Epithelial cell of esophagus (primary cell): ENCODE results near the gene BCAN.

Experiments used
- DNase-seq: peaks from one replicate; pipeline ENCODE4 v3.0.0; 2010; ENCODE audit warnings: low read depth
- H3K4me3 ChIP-seq: 2 replicates; pipeline ENCODE4 v1.5.1; 2011; ENCODE audit warnings: mild to moderate bottlenecking, low read length, control low read depth
- TF ChIP-seq, protein P1 (sequence below): IDR thresholded peaks from 2 replicates; pipeline ENCODE4 v1.5.1; 2011; ENCODE audit warnings: low read depth, mild to moderate bottlenecking, low read length, control low read depth, inconsistent platforms; ENCODE audit not compliant: insufficient read depth; ENCODE audit errors: missing control alignments

The BCAN gene

DNA sequence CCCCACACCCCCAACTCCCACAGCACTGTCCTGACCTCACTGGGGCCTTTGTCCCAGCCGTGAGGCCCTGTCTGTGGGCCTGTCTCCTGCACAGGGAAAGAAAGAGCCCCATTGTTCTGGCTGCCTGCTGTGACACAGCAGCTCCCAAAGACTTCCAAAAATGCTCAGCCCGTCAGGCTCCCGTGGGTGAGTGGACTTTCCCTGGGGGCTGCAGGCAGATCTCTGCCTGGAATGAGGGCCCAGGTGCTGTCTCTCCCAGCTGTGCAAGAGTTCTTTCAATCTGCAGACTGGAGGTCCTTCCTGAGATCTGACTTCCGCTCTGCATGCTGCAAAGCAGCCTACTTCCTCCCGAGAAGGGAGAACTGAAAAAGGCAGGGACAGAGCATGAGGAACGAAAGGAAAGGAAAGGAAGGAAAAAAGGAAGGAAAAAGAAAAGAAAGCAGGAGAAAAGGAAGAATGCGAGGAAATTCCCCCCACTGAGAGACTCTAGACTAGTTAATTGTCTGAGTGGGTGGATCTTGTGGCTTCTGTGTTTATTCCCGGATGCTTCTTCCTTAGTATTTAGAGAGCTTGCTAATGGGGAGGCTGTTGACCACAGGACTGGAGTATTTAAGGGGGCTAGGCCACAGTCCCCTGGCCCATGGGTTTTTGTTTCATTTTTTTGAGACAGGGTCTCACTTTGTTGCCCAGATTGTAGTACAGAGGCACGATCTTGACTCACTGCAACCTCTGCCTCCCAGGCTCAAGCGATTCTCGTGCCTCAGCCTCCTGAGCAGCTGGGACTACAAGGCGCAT is 20.3 kb downstream of the BCAN start:
- TF ChIP-seq, protein P1, sequence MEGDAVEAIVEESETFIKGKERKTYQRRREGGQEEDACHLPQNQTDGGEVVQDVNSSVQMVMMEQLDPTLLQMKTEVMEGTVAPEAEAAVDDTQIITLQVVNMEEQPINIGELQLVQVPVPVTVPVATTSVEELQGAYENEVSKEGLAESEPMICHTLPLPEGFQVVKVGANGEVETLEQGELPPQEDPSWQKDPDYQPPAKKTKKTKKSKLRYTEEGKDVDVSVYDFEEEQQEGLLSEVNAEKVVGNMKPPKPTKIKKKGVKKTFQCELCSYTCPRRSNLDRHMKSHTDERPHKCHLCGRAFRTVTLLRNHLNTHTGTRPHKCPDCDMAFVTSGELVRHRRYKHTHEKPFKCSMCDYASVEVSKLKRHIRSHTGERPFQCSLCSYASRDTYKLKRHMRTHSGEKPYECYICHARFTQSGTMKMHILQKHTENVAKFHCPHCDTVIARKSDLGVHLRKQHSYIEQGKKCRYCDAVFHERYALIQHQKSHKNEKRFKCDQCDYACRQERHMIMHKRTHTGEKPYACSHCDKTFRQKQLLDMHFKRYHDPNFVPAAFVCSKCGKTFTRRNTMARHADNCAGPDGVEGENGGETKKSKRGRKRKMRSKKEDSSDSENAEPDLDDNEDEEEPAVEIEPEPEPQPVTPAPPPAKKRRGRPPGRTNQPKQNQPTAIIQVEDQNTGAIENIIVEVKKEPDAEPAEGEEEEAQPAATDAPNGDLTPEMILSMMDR, result no peak
- no peak overlapping the region for H3K4me3 ChIP-seq
- DNase-seq, result no peak

DNA sequence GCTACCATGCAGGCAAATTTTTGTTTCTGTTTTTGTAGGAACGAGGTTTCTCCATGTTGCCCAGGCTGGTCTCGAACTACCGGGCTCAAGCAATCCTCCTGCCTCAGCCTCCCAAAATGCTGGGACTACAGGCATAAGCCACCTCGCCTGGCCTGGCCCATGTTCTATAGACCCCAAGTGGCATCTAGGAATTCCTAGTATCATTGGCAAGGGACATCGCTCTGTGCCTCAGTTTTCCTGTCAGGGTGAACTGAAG is 20.8 kb downstream of the BCAN start:
- no peak overlapping the region for H3K4me3 ChIP-seq
- TF ChIP-seq, protein P1, result no peak
- no peak for DNase-seq

DNA sequence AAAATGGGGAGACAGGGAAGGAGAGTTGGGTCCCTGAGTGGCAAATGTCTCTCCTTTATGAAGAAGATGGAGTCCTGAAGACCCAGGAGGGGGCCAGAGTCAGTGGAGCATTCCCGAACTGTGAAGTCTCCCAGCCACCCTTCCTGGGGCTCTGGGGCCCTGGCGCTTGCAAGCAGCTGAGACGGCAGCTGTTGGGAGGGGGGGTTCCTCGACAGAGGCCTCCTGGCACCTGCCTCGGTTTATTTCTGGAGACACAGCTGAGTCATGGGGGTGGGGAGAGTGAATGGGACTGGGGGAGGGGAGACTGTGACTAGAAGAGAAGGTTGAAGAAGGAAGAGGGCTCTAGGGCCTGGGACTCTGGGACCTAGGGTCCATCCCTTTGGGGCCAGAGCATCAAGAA is 21.3 kb downstream of the BCAN start:
- no peak for DNase-seq
- no peak overlapping the region for H3K4me3 ChIP-seq
- TF ChIP-seq, protein P1, result no peak

DNA sequence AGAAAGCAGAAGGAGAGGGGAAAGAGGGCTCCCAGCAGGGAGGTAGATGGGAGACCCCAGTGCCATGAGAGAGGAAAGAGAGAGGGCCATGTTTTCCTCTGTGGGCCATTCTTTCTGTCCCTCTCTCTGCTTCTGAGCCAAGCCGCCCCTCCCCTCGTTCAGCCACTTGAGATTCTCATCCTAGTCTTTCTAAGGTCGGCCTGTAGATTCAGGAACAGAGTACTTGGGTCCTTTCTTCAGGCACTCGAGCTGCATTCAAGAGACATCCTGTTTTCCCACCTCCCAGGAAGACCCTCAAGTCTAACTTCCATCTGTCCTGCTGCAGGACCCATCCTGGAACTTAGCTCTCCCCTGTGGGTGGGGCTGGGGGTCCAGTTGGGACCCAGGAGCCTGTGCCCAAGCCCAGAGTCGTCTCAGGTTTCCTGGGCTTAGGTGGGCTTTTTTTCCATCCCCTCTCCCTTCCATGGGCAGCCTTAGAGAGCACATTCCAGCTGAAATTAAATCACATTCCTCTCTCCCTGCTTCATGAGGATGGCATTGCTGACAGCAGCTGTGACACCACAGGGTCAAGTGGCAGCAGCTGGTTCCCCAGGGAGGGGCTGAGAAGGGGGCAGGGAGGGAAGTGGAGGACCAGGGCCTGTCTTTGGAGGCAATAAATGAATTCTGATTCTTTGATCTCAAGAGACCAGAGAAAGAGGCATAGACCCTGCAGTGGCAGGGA is 22.3 kb downstream of the BCAN start:
- no peak for DNase-seq
- H3K4me3 ChIP-seq, result no peak overlapping the region
- TF ChIP-seq, protein P1, result no peak

DNA sequence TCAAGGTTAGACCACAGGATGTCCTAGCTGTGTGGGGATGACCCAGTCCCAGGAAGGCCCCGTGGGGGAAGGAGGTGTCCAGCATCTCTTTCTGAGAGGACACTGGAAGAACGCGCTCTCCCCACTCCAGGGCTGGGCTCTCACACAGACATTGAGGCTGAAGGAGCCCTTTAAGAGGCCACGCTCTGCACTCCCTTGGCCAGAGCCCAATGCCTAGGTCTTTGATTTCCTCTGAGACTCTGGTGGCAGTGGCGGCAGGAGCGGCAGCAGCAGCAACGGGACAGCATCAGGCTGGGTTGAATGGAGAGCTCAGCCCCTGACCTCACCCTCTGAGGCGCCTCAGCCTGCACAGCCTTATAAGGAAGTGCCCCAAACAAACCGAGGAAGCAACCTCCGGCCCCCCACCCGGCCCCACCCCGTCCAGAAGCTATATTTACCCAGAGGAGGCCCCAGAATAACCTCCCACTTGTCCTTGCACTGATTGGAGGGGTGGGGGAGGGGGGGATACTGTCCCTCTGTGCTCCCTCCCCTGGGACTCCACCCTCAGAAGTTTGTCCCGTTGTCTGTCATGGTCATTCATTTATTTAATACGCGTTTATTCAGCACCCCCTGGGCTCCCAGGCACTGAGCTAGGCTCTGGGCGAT is 23.0 kb downstream of the BCAN start:
- TF ChIP-seq, protein P1, result no peak
- no peak for DNase-seq
- no peak overlapping the region for H3K4me3 ChIP-seq

DNA sequence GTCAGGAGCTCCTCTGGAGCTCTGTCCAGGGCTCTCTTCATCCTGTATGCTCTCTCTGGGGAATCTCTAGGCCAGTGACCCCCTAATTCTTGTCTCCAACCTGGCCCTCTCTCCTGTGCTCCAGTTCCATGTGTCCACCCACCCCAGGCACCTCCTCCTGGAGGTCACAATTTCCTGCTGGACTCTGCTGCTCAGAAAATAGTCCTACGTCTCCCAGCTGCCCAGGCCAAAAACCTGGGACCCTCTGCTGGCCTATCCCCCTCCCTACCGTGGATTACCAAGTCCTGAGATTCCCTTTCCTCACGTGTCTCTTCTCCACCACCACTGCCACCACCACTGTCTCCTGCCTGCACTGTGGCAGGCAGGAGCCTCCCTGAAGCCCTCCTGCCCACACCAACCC is 23.6 kb downstream of the BCAN start:
- H3K4me3 ChIP-seq, result no peak overlapping the region
- TF ChIP-seq, protein P1, result no peak
- no peak for DNase-seq
